GM18499 (cell line): ENCODE measurements around the gene PDE8B.

Experiments used
- ATAC-seq: cut with Tn5 transposase; IDR thresholded peaks from one replicate; pipeline ENCODE4 v1.9.1; 2021; ENCODE audit warnings: moderate number of reproducible peaks; ENCODE audit not compliant: insufficient read depth, unreplicated experiment

PDE8B gene

GRCh38 chr5:77390795-77391194 is 180.3 kb downstream of the PDE8B start:
- no peak for ATAC-seq

- ATAC-seq: no peak
Observed at GRCh38 chr5:77391240-77391765, 180.8 kb downstream of the PDE8B start.

GRCh38 chr5:77394064-77394715 is 183.7 kb downstream of the PDE8B start:
- no peak for ATAC-seq

- no peak for ATAC-seq
Observed at GRCh38 chr5:77396017-77396416, 185.5 kb downstream of the PDE8B start.

- ATAC-seq: no peak
Observed at GRCh38 chr5:77397686-77398292, 187.3 kb downstream of the PDE8B start.

GRCh38 chr5:77398458-77398857 is 188.0 kb downstream of the PDE8B start:
- no peak for ATAC-seq

- no peak for ATAC-seq
Observed at GRCh38 chr5:77398896-77399295, 188.4 kb downstream of the PDE8B start.

- ATAC-seq: no peak
Observed at GRCh38 chr5:77400645-77401044, 190.2 kb downstream of the PDE8B start.

- no peak for ATAC-seq
Observed at GRCh38 chr5:77402796-77403195, 192.3 kb downstream of the PDE8B start.

- ATAC-seq: no peak
Observed at GRCh38 chr5:77407152-77407551, 196.7 kb downstream of the PDE8B start.

- ATAC-seq: no peak
Observed at GRCh38 chr5:77409870-77410621, 199.6 kb downstream of the PDE8B start.

GRCh38 chr5:77413049-77413448 is 202.6 kb downstream of the PDE8B start:
- ATAC-seq: no peak

GRCh38 chr5:77418162-77418561 is 207.7 kb downstream of the PDE8B start:
- no peak for ATAC-seq

- ATAC-seq: no peak
Observed at GRCh38 chr5:77418601-77419581, 208.4 kb downstream of the PDE8B start.

- ATAC-seq: no peak
Observed at GRCh38 chr5:77419644-77420582, 209.4 kb downstream of the PDE8B start.

GRCh38 chr5:77420940-77421339 is 210.5 kb downstream of the PDE8B start:
- no peak for ATAC-seq

GRCh38 chr5:77423022-77423750 is 212.7 kb downstream of the PDE8B start:
- no peak for ATAC-seq

GRCh38 chr5:77424921-77425320 is 214.4 kb downstream of the PDE8B start:
- ATAC-seq: no peak
